Measurements from ENCODE around the gene TRIOBP.

TRIOBP gene

DNA sequence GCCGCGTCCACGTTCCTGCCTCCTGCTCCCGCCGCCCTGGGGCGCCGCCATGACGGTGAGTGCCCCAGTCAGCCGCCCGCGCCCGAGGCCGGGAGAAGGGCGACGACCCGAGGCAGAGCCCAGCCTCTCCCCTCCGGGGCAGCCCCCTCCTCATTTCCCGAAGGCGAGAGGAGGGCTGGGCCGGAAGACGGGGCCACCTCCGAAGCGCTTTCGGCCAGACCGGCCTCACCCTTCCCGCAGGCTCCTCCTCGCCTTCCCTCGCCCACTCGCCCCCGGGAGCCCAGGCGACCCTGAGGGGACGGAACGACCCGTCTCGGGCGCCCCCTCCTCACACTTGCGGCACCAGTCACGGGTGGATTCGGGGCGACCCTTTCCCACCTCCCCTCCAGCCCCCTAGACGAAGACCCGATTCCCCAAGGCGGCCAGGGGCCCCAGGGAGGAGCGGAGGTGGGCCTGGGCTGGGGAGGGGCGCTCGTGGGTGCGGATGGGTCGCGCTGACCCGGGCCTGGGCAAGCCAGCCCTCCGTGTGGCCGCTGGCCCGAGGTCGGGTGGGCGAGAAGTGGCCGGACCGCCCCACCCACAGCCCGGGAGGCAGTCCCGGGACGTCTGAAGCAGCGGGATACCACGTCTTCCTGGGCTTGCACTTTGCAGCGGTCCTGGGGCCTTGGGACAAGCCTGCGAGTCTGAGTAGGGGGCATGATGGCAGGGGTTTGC lies 49.7 kb downstream of the TRIOBP start:
- Histone ChIP-seq H3K36me3 (ENCODE audit: insufficient read depth, low read length) (0 out of 2 replicates have a peak, but pooled peaks cover 5% of the 10 kb centered on the region), H3K27me3 (ENCODE audit: insufficient read depth, low read length) (no peaks in the 10 kb centered on the region; the same call in 1 of the 2 replicates), H3K9me3 (ENCODE audit: insufficient read depth, low read depth, low read length) (no peaks in the 10 kb centered on the region), H3K4me1 (ENCODE audit: insufficient read depth, low read length) (peaks cover 17% of the 10 kb centered on the region; the same call in 1 of the 2 replicates), H3K27ac (ENCODE audit: low read depth, low read length) (peak overlapping the region; percentile 78), H3K9ac (ENCODE audit: low read depth, low read length) (peak overlapping the region; percentile 91), H3K4me3 (ENCODE audit: low read length) (peak overlapping the region; percentile 94)
- under 1% methylated on average over 64 of the region's 64 CpGs for WGBS

DNA sequence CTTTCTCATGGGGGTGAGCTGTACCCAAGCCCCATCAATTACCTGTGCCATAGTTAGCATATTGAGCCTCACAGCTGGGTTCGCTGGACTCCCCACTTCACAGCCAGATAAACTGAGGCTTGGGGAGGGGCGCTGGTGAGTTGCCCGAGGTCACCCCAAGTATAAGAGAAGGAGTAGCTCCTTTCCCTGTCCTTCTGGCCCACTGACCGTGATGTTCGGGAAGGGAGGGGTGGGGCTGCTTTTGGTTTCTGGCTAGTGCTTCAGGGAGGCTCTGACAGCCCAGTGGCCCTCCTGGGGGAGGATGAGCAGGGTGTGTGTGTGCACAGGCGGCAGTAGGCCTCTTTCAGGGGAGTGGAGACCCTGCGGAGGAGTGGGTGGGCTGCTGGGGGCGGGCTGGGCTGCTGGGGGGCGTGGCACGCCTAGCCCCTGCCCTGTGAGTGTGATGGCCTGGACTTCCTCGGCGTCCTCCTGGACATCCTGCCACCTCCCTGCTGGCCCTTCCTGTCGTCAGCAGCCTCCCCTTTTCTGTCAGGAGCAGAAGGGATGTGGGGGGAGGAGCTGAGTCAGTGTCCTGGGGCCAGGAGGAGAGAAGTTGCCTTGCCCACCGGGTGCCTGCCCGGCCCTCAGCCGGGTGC lies 50.3 kb downstream of the TRIOBP start:
- Histone ChIP-seq H3K27me3 (ENCODE audit: insufficient read depth, low read length) (no peaks in the 10 kb centered on the region; the same call in 1 of the 2 replicates), H3K27ac (ENCODE audit: low read depth, low read length) (no peak overlapping the region)

DNA sequence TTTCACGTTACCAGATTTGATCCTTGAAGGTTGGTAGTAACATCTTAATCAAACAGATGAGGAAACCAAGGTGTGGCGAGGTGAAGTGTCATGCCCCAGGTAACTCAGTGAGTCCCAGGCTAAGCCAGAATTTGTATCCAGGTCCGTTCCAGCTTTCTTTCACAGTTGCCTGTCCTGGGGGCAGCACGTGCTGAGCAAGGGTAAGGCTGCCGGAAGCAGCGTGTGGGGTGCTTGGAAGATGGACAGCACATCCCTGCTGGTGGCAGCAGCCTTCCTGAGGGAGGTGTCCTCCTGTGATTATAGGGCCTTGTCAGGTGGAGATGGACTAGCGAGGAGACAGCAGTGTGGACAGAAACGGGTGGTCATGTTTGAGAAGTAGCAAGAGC lies 50.9 kb downstream of the TRIOBP start:
- Histone ChIP-seq H3K4me3 (ENCODE audit: low read length) (peak overlapping the region; percentile 94), H3K4me1 (ENCODE audit: insufficient read depth, low read length) (peaks cover 18% of the 10 kb centered on the region; the same call in 1 of the 2 replicates)
- WGBS: 70% methylated on average over 8 of the region's 8 CpGs

More for the DNA sequence above, 50.3 kb downstream of the TRIOBP start:
- H3K36me3 ChIP-seq (ENCODE audit: insufficient read depth, low read length): 0 out of 2 replicates have a peak, but pooled peaks cover 5% of the 10 kb centered on the region
- H3K9me3 ChIP-seq (ENCODE audit: insufficient read depth, low read depth, low read length): no peaks in the 10 kb centered on the region
- H3K4me3 ChIP-seq (ENCODE audit: low read length): peak overlapping the region; percentile 94
- 18% methylated on average over 16 of the region's 16 CpGs for WGBS
- peaks cover 18% of the 10 kb centered on the region; the same call in 1 of the 2 replicates for H3K4me1 ChIP-seq (ENCODE audit: insufficient read depth, low read length)
- H3K9ac ChIP-seq (ENCODE audit: low read depth, low read length): peak overlapping the region; percentile 91

DNA sequence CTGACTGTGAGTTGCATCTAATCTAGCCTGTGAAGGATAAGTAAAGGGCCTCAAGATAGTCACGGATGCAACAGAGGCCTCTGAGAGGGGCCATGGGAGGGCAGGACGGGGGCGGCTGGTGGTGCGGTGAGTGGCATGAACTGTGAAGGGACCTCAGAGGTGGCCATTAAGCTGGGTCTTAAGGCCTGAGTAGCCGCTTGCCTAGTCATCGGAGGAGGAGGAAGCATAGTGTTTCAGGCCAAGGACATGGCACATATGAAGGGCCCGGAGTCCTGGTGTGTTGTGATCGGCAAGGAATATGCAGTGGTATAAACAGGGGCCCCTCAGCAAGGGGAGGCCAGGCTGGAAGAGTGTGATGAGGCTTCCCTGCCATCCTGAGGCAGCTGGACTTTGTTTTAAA lies 51.8 kb downstream of the TRIOBP start:
- Histone ChIP-seq H3K4me1 (ENCODE audit: insufficient read depth, low read length) (peaks cover 18% of the 10 kb centered on the region; the same call in 1 of the 2 replicates), H3K4me3 (ENCODE audit: low read length) (no peak overlapping the region), H3K9me3 (ENCODE audit: insufficient read depth, low read depth, low read length) (no peaks in the 10 kb centered on the region), H3K27me3 (ENCODE audit: insufficient read depth, low read length) (no peaks in the 10 kb centered on the region), H3K27ac (ENCODE audit: low read depth, low read length) (no peak overlapping the region), H3K9ac (ENCODE audit: low read depth, low read length) (no peak overlapping the region), H3K36me3 (ENCODE audit: insufficient read depth, low read length) (peaks cover 4% of the 10 kb centered on the region; the same call in 1 of the 2 replicates)
- WGBS: 79% methylated on average over 8 of the region's 8 CpGs

More for the DNA sequence above, 50.9 kb downstream of the TRIOBP start:
- Histone ChIP-seq H3K9me3 (ENCODE audit: insufficient read depth, low read depth, low read length) (no peaks in the 10 kb centered on the region), H3K27me3 (ENCODE audit: insufficient read depth, low read length) (no peaks in the 10 kb centered on the region; the same call in 1 of the 2 replicates), H3K9ac (ENCODE audit: low read depth, low read length) (no peak overlapping the region), H3K27ac (ENCODE audit: low read depth, low read length) (no peak overlapping the region), H3K36me3 (ENCODE audit: insufficient read depth, low read length) (0 out of 2 replicates have a peak, but pooled peaks cover 5% of the 10 kb centered on the region)

DNA sequence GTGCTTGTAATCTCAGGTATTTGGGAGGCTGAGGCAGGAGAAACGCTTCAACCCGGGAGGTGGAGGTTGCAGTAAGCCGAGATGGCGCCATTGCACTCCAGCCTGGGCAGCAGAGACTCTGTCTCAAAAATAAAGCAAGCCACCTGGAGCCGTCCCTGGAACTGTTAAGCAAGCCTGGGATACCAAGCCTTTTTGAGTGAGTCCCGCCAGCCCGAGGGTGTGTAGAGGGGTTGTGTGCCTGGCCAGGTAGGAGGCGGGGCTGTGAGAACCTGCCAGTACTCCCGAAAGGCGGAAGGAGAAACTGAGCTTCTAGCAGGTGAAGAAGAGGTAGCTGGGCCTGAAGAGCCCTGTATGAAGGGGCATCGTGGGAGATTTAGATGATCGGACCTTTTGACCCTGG lies 52.4 kb downstream of the TRIOBP start:
- H3K4me1 ChIP-seq (ENCODE audit: insufficient read depth, low read length): peaks cover 18% of the 10 kb centered on the region; the same call in 1 of the 2 replicates
- no peak overlapping the region for H3K9ac ChIP-seq (ENCODE audit: low read depth, low read length)
- H3K36me3 ChIP-seq (ENCODE audit: insufficient read depth, low read length): peaks cover 5% of the 10 kb centered on the region; the same call in 1 of the 2 replicates
- no peaks in the 10 kb centered on the region for H3K9me3 ChIP-seq (ENCODE audit: insufficient read depth, low read depth, low read length)
- no peak overlapping the region for H3K4me3 ChIP-seq (ENCODE audit: low read length)
- H3K27ac ChIP-seq (ENCODE audit: low read depth, low read length): no peak overlapping the region
- 87% methylated on average over 12 of the region's 12 CpGs for WGBS
- H3K27me3 ChIP-seq (ENCODE audit: insufficient read depth, low read length): no peaks in the 10 kb centered on the region

DNA sequence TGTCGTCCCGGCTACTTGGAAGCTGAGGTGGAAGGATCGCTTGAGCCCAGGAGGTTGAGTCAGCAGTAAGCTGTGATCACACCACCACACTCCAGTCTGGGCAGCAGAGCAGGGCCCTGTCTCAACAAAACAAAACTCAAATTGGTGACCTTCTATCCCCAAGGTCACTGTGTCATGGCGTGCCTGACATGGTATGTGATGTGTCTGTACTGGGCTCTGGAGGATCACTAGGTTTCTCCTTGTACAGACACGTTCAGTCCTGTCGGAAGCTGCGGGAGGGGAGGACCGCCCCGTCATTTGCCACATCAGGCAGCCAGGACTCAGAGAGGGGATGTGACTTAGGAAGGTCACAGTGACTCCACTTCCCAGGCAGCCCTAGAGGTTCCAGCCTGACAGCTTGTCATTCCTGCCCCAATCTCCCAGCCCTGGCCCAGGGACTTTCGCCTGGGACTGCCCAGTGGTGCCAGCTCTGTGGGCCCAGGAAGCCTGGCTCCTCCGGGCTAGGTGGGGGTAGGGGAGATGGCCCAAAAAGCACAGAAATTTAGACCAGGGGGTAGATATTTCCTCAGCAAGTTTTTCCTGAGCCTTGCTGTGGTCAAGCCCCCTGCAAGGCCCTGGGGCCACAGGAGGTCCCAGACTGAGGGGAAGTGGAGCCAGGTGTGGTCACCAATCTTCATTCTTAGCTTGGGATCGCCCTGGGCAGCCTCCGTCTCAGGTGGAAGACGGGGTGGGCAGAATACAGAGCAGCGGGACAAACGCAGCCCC lies 53.2 kb downstream of the TRIOBP start:
- Histone ChIP-seq H3K9me3 (ENCODE audit: insufficient read depth, low read depth, low read length) (no peaks in the 10 kb centered on the region), H3K27me3 (ENCODE audit: insufficient read depth, low read length) (no peaks in the 10 kb centered on the region), H3K9ac (ENCODE audit: low read depth, low read length) (no peak overlapping the region), H3K36me3 (ENCODE audit: insufficient read depth, low read length) (peaks cover 13% of the 10 kb centered on the region), H3K27ac (ENCODE audit: low read depth, low read length) (no peak overlapping the region), H3K4me3 (ENCODE audit: low read length) (no peak overlapping the region), H3K4me1 (ENCODE audit: insufficient read depth, low read length) (peaks cover 16% of the 10 kb centered on the region; the same call in 1 of the 2 replicates)
- WGBS: 87% methylated on average over 16 of the region's 16 CpGs

- Histone ChIP-seq H3K9ac (ENCODE audit: low read depth, low read length) (no peak overlapping the region), H3K4me3 (ENCODE audit: low read length) (no peak overlapping the region), H3K27ac (ENCODE audit: low read depth, low read length) (no peak overlapping the region), H3K9me3 (ENCODE audit: insufficient read depth, low read depth, low read length) (no peaks in the 10 kb centered on the region), H3K27me3 (ENCODE audit: insufficient read depth, low read length) (no peaks in the 10 kb centered on the region), H3K36me3 (ENCODE audit: insufficient read depth, low read length) (peaks cover 20% of the 10 kb centered on the region), H3K4me1 (ENCODE audit: insufficient read depth, low read length) (peaks cover 12% of the 10 kb centered on the region; the same call in 1 of the 2 replicates)
- 93% methylated on average over 14 of the region's 14 CpGs for WGBS
These were observed 53.8 kb downstream of the TRIOBP start for GRCh38 chr22:37750596-37751162.

GRCh38 chr22:37751449-37752188 lies 54.8 kb downstream of the TRIOBP start:
- Histone ChIP-seq H3K9ac (ENCODE audit: low read depth, low read length) (no peak overlapping the region), H3K27me3 (ENCODE audit: insufficient read depth, low read length) (no peaks in the 10 kb centered on the region), H3K4me1 (ENCODE audit: insufficient read depth, low read length) (peaks cover 12% of the 10 kb centered on the region; the same call in 1 of the 2 replicates), H3K4me3 (ENCODE audit: low read length) (no peak overlapping the region), H3K27ac (ENCODE audit: low read depth, low read length) (no peak overlapping the region), H3K36me3 (ENCODE audit: insufficient read depth, low read length) (peaks cover 27% of the 10 kb centered on the region), H3K9me3 (ENCODE audit: insufficient read depth, low read depth, low read length) (no peaks in the 10 kb centered on the region)
- WGBS: 76% methylated on average over 11 of the region's 11 CpGs

DNA sequence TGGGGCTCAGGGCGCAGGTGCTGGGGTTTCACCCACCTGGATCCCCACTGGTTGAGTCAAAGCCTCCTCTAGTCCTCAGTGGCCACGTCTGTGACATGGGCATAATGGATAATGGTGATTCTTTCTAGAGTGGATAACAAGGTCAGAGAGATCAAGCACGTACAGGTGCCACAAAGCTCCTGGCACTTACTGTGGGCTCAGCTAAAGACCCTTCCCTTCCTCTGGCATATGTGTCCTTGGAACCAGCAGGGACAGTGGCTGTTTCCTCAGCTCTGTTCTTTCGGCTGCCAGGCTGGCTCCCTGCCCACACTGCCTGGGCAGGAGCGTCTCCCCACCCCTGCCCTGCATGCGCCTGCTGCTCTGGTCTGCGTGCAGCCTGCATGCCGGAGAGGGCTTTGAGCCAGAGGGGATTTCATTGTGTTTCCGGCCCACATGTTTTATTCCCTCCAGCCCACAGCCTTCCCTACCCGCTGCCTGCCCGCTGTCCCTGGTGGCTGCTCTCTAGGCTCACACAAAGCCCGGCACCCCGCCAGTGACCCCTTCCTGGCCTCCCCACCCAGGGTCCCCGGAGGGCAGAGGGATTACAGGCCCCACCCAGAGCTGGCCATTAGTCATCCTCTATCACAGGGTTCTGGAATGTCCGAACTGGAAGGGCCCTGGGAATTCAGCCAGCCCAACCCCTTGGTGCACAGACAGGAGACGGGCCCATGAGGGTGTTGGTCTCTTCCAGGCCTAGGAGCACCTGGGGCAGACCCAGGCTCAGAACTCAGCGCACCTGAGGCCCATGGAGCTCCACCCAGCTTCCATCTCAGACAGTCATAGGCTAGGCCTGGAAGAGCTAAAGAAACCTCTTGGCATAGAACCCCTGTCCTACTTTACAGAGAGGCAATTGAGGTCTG lies 55.6 kb downstream of the TRIOBP start:
- Histone ChIP-seq H3K36me3 (ENCODE audit: insufficient read depth, low read length) (peaks cover 35% of the 10 kb centered on the region), H3K9ac (ENCODE audit: low read depth, low read length) (no peak overlapping the region), H3K9me3 (ENCODE audit: insufficient read depth, low read depth, low read length) (no peaks in the 10 kb centered on the region), H3K4me3 (ENCODE audit: low read length) (no peak overlapping the region), H3K4me1 (ENCODE audit: insufficient read depth, low read length) (peaks cover 12% of the 10 kb centered on the region; the same call in 1 of the 2 replicates), H3K27ac (ENCODE audit: low read depth, low read length) (no peak overlapping the region), H3K27me3 (ENCODE audit: insufficient read depth, low read length) (no peaks in the 10 kb centered on the region)
- 71% methylated on average over 17 of the region's 17 CpGs for WGBS

All from HUES64 (cell line).